Cardiac muscle cell (in vitro differentiated cells and primary cell): ENCODE measurements around the gene NMRK2. TPM values are rescaled to one million over a fixed set of nuclear protein-coding genes. Genes with fewer than 3 reads are reported as not detected.

Source experiments
- DNase-seq, 2 donors: peaks; one replicate each; pipeline versions ENCODE4 v3.0.0 to v3.0.0-alpha.2; 2010 to 2017; ENCODE audit warnings: low read depth in 1 of 2, low spot score in 1 of 2
- H3K27ac ChIP-seq: fragments of 200-600 bp; sonication (generic); 2 replicates; pipeline ENCODE4 v1.5.1; 2016
- H3K27me3 ChIP-seq: fragments of 200-600 bp; sonication (generic); 2 replicates; pipeline ENCODE4 v1.6.0; 2016; ENCODE audit warnings: control low read depth
- H3K36me3 ChIP-seq: fragments of 200-600 bp; sonication (generic); 2 replicates; pipeline ENCODE4 v1.5.1; 2016; ENCODE audit warnings: control low read depth
- H3K4me1 ChIP-seq: fragments of 200-600 bp; sonication (generic); 2 replicates; pipeline ENCODE4 v1.8.1; 2017; ENCODE audit warnings: low read depth, mild to moderate bottlenecking, mixed run types
- H3K4me3 ChIP-seq: fragments of 200-600 bp; sonication (generic); 2 replicates; pipeline ENCODE4 v1.5.1; 2016; ENCODE audit warnings: mild to moderate bottlenecking
- H3K9me3 ChIP-seq: fragments of 200-600 bp; sonication (generic); 2 replicates; pipeline ENCODE4 v1.5.1; 2017; ENCODE audit warnings: low read depth, mild to moderate bottlenecking, control low read depth
- polyA plus RNA-seq: library from polyadenylated mRNA; unstranded; fragments of >200 nt; fragmentation: Nextera tagmentation; extraction: Ambion mirVana; gene quantifications from 2 replicates; pipeline ENCODE4 v1.2.1, GENCODE V29; 2016
- total RNA-seq: library from RNA; depleted of rRNA; stranded (reverse); fragments of >200 nt; gene quantifications from 2 replicates; pipeline ENCODE4 v1.2.3, GENCODE V29; 2016
- TF ChIP-seq, protein P1 (sequence below): IDR thresholded peaks from 2 replicates; pipeline ENCODE4 v1.5.1; 2012; ENCODE audit warnings: low read depth, mild to moderate bottlenecking, low read length

NMRK2 gene
- total and polyA plus RNA-seq, 2 experiments from 2014 or later: 32.9 to 39.4 TPM

DNA sequence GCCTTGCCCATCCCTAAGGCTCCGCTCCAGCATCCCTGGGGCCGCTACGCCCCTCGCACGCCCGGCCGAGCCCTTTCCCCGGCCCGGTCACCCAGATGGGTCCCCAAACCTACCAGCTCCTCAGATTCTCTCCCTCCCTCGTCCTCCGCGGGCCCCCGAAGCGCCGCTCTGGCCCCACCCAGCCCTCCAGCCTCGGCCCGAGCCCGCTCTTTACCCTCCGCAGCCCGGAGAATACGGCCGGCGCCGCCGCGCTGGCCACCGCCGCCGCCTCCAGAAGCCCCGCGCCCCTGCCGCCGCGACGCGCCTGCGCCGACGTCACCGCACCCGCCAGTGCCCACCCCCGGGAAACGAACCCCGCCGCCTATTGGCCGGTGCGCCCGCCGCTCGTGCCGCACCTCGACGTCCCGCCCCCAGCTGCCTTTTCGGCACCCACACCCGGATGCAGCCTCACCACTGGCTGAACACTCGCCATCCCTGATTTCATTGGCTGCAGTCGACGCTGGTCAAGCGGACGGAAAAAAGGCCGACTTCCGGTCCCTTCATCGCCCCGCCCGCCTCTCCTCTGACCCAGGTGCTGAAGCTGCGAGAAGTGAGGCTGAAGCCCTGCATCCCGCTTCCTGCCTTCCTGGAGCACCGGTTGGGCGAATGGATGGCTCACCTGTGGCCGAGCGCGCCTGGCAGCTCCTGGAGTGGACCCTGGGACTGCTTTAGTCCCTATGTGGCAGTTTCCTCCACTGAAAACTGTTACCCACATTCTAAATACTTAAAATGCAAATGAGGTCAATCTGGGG is 38.1 kb downstream of the NMRK2 start, which contains the start of gene DAPK3:
Gene DAPK3, minus strand, starts transcription at position 292 of the 791 bp plus-strand sequence. CDS start 1,364 bp downstream, outside the sequence.
- TF ChIP-seq, protein P1, sequence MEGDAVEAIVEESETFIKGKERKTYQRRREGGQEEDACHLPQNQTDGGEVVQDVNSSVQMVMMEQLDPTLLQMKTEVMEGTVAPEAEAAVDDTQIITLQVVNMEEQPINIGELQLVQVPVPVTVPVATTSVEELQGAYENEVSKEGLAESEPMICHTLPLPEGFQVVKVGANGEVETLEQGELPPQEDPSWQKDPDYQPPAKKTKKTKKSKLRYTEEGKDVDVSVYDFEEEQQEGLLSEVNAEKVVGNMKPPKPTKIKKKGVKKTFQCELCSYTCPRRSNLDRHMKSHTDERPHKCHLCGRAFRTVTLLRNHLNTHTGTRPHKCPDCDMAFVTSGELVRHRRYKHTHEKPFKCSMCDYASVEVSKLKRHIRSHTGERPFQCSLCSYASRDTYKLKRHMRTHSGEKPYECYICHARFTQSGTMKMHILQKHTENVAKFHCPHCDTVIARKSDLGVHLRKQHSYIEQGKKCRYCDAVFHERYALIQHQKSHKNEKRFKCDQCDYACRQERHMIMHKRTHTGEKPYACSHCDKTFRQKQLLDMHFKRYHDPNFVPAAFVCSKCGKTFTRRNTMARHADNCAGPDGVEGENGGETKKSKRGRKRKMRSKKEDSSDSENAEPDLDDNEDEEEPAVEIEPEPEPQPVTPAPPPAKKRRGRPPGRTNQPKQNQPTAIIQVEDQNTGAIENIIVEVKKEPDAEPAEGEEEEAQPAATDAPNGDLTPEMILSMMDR: no peak

DNA sequence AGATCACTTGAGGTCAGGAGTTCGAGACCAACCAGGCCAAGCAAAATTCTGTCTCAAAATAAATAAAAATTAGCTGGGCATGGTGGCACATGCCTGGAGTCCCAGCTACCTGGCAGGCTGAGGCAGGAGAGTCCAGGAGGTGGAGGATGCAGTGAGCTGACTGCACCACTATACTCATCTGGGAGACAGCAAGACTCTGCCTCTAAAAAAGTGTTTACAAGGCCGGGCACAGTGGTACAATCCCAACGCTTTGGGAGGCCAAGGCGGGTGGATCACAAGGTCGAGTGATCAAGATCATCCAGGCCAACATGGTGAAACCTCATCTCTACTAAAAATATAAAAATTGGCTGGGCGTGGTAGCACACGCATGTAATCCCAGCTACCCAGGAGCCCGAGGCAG is 42.3 kb downstream of the NMRK2 start:
- Histone ChIP-seq H3K9me3 (no peaks in the 10 kb centered on the region), H3K4me3 (no peak overlapping the region), H3K4me1 (no peaks in the 10 kb centered on the region), H3K36me3 (peaks cover 47% of the 10 kb centered on the region), H3K27ac (no peak overlapping the region), H3K27me3 (no peaks in the 10 kb centered on the region)
- no peak for DNase-seq
- TF ChIP-seq, protein P1: no peak

More for the DNA sequence above, 38.1 kb downstream of the NMRK2 start, which contains the start of gene DAPK3:
- peak within 1 kb of the TSS; percentile 89 for H3K4me3 ChIP-seq
- no peaks in the 10 kb centered on the region for H3K9me3 ChIP-seq
- H3K27me3 ChIP-seq: no peaks in the 10 kb centered on the region
- peaks cover 23% of the 10 kb centered on the region for H3K4me1 ChIP-seq
- peak; percentile 98 to 99 for DNase-seq
- H3K36me3 ChIP-seq: peaks cover 36% of the 10 kb centered on the region
- peak within 1 kb of the TSS; percentile 99 for H3K27ac ChIP-seq

DNA sequence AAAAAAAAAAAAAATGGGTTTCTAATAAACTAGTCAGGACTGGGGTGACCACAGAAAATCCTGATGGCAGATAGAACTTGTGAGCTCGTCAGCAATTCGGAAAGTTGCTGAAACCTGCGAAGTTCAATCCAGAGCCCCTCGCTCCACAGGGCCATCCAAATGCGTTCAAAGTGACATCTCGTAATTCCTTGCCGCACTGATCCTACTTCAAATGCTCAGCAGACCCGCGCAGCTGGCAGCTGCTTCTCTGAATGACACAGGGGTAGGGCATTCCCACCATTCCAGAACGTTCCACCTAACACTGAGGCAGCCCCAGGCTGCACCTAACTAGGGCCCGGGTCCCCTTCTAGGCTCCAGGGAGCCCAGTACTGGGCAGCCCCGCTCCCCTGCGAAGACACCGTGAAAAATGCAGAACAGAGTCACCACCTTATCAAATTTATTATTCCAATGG is 42.8 kb downstream of the NMRK2 start:
- Histone ChIP-seq H3K27ac (peak overlapping the region; percentile 60), H3K4me3 (no peak overlapping the region), H3K27me3 (no peaks in the 10 kb centered on the region), H3K9me3 (no peaks in the 10 kb centered on the region), H3K36me3 (peaks cover 52% of the 10 kb centered on the region), H3K4me1 (no peaks in the 10 kb centered on the region)
- DNase-seq: no peak
- TF ChIP-seq, protein P1: no peak

DNA sequence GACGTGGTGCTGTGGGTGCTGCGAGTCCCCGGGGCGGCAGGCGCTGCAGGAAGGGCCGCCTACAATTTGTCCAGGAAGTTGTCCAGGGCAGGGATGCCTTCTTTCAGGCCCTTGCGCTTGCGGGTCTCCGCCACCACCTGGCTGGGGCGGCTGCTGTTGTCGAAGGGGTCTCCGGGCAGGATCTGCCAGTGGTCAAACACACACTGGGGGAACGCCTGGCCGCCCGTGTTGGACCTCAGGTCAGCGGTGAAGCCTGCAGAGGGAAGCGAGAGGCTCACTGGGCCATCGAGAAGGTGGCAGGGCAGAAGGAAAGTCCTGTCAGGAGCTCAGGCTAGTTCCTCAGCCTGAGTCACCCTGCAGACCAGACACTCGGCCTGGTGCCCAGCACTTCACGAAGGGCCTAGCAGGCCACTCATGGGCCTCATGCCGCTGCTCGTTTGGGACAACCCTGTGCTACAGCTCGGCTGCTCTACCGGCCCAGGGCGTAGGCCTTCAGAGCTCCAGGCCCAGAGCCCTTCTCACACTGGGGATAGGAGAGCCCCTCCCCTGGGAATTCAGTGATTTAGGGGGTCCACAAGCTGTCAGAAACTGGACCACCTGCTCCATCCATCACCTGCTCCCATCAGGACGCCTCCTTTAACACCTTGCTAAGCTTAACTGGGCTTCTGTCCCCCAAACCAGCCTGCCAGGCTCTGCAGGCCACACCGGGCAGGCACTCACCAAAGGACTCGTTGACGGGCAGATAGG is 43.8 kb downstream of the NMRK2 start:
- no peak overlapping the region for H3K4me3 ChIP-seq
- TF ChIP-seq, protein P1: no peak
- no peaks in the 10 kb centered on the region for H3K9me3 ChIP-seq
- peaks cover 62% of the 10 kb centered on the region for H3K36me3 ChIP-seq
- peak in 1 of 2 donors; percentile 81 for DNase-seq
- no peaks in the 10 kb centered on the region for H3K4me1 ChIP-seq
- no peak overlapping the region for H3K27ac ChIP-seq
- H3K27me3 ChIP-seq: no peaks in the 10 kb centered on the region

DNA sequence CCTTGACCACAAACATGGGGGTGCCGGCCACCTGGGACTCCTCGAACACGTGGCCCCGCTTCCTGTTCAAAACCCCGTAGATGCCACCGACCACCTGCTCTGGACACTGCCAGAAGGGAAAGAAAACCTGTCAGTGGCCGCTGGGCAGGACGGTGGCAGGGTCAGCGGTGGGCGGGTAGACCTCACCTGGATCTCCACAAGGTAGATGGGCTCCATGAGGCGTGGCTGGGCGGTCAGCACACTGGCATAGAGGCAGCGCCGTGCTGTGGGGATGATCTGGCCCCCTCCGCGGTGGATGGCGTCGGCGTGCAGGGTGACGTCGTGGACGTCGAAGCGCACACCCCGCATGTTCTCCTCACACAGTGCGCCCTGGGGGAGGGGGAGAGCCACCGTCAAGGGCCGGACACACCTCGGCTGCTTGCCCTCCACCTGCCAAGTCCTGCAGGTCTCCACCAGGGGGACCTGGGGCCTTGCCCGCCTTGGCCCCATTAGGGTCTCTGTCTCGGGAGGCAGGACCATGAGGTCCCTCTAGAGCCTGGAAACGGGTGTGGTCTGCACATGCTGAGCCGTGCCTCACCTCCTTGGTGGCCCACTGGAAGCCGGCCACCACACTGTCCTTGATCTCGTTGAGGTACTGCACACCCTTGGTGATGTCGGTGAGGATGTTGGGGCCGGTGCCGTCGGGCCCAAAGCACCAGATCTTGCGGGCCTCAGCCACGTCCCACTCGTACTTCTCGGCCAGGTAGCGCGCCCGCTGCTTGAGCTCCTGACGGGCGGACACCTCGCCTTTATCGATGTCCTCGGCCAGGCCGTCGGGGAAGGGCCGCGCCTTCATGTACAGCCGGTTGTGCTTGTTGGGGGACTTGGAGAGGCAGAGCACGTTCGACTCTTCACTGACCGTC is 44.6 kb downstream of the NMRK2 start:
- no peaks in the 10 kb centered on the region for H3K4me1 ChIP-seq
- TF ChIP-seq, protein P1: no peak
- H3K27me3 ChIP-seq: no peaks in the 10 kb centered on the region
- H3K27ac ChIP-seq: no peak overlapping the region
- no peaks in the 10 kb centered on the region for H3K9me3 ChIP-seq
- no peak for DNase-seq
- peaks cover 70% of the 10 kb centered on the region for H3K36me3 ChIP-seq
- no peak overlapping the region for H3K4me3 ChIP-seq
